Neural cell (in vitro differentiated cells): ENCODE measurements around the gene CYSRT1. TPM values are rescaled to one million over a fixed set of nuclear protein-coding genes. Genes with fewer than 3 reads are reported as not detected.

Experiments used
- H2AFZ ChIP-seq: fragments of 200-600, 300-800 bp; sonication (generic), shearing (Covaris generic); 2 replicates; pipeline ENCODE4 v1.6.0; 2014; ENCODE audit warnings: low read depth, mild to moderate bottlenecking, antibody characterized with exemption, low read length, moderate library complexity
- H3F3A ChIP-seq: fragments of 200-600 bp; shearing (Covaris generic); 2 replicates; pipeline ENCODE4 v1.6.1; 2016; ENCODE audit warnings: mild to moderate bottlenecking, moderate library complexity, mixed read lengths, antibody characterized with exemption, low read length; ENCODE audit not compliant: insufficient read depth, poor library complexity, severe bottlenecking
- H3K27ac ChIP-seq: fragments of 200-600, 300-800 bp; sonication (generic), shearing (Covaris generic); 2 replicates; pipeline ENCODE4 v1.5.1; 2014; ENCODE audit warnings: mild to moderate bottlenecking, low read length, moderate library complexity
- H3K27me3 ChIP-seq: fragments of 300-800, 200-600 bp; sonication (generic), shearing (Covaris generic); 2 replicates; pipeline ENCODE4 v1.6.0; 2014; ENCODE audit warnings: mild to moderate bottlenecking, low read depth, low read length, moderate library complexity; ENCODE audit not compliant: insufficient read depth
- H3K36me3 ChIP-seq: fragments of 300-800, 200-600 bp; sonication (generic), shearing (Covaris generic); 2 replicates; pipeline ENCODE4 v1.5.1; 2014; ENCODE audit warnings: mild to moderate bottlenecking, antibody characterized with exemption, low read length, moderate library complexity; ENCODE audit not compliant: insufficient read depth
- H3K4me2 ChIP-seq: fragments of 300-800, 200-600 bp; sonication (generic), shearing (Covaris generic); 2 replicates; pipeline ENCODE4 v1.6.0; 2014; ENCODE audit warnings: mild to moderate bottlenecking, low read length
- H3K4me3 ChIP-seq: fragments of 300-800, 200-600 bp; sonication (generic), shearing (Covaris generic); 2 replicates; pipeline ENCODE4 v1.5.1; 2014; ENCODE audit warnings: mild to moderate bottlenecking, low read length, moderate library complexity
- H3K79me2 ChIP-seq: fragments of 200-600 bp; shearing (Covaris generic); replicated peaks from 2 replicates; pipeline ENCODE4 v1.6.0; 2014; ENCODE audit warnings: mild to moderate bottlenecking, low read length, moderate library complexity; ENCODE audit not compliant: insufficient read depth
- H3K9ac ChIP-seq: fragments of 300-800, 200-600 bp; sonication (generic), shearing (Covaris generic); 2 replicates; pipeline ENCODE4 v1.6.1; 2016; ENCODE audit warnings: mild to moderate bottlenecking, low read length, mixed read lengths
- H3K9me2 ChIP-seq: fragments of 200-600 bp; shearing (Covaris generic); 2 replicates; pipeline ENCODE4 v1.6.1; 2016; ENCODE audit warnings: mild to moderate bottlenecking, low read length, mixed read lengths; ENCODE audit not compliant: insufficient read depth
- H3K9me3 ChIP-seq: fragments of 200-600, 300-800 bp; sonication (generic), shearing (Covaris generic); 2 replicates; pipeline ENCODE4 v1.6.1; 2016; ENCODE audit warnings: mild to moderate bottlenecking, mixed run types, low read length, moderate library complexity, mixed read lengths
- H4K20me1 ChIP-seq: fragments of 200-600 bp; shearing (Covaris generic); 2 replicates; pipeline ENCODE4 v1.6.1; 2016; ENCODE audit warnings: mild to moderate bottlenecking, mixed run types; ENCODE audit not compliant: insufficient read depth
- CTCF ChIP-seq: fragments of 450-650 bp; IDR thresholded peaks from 2 replicates; pipeline ENCODE4 v1.5.1; 2014; ENCODE audit warnings: antibody characterized with exemption, mild to moderate bottlenecking, moderate library complexity; ENCODE audit not compliant: poor library complexity, severe bottlenecking
- EP300 ChIP-seq: fragments of 450-650 bp; conservative IDR thresholded peaks from 2 replicates; pipeline ENCODE4 v1.6.1; 2014; ENCODE audit warnings: antibody characterized with exemption, mild to moderate bottlenecking, moderate library complexity; ENCODE audit not compliant: poor library complexity, severe bottlenecking
- EZH2 ChIP-seq: fragments of 200-600, 300-800 bp; shearing (Covaris generic), sonication (generic); IDR thresholded peaks from 2 replicates; pipeline ENCODE4 v1.6.1; 2014; ENCODE audit warnings: antibody characterized with exemption, low read length, borderline replicate concordance, mild to moderate bottlenecking; ENCODE audit not compliant: insufficient read depth, poor library complexity, severe bottlenecking
- MXI1 ChIP-seq: fragments of 450-650 bp; conservative IDR thresholded peaks from 2 replicates; pipeline ENCODE4 v1.6.1; 2014; ENCODE audit warnings: antibody characterized with exemption, mild to moderate bottlenecking; ENCODE audit not compliant: poor library complexity, severe bottlenecking
- POLR2AphosphoS5 ChIP-seq: IDR thresholded peaks from 2 replicates; pipeline ENCODE4 v1.6.1; 2012
- RAD21 ChIP-seq: fragments of 450-650 bp; conservative IDR thresholded peaks from 2 replicates; pipeline ENCODE4 v1.6.1; 2014; ENCODE audit warnings: antibody characterized with exemption, mild to moderate bottlenecking, moderate library complexity
- REST ChIP-seq: IDR thresholded peaks from 2 replicates; pipeline ENCODE4 v1.6.1; 2012; ENCODE audit warnings: borderline replicate concordance
- SMC3 ChIP-seq: fragments of 450-650 bp; conservative IDR thresholded peaks from 2 replicates; pipeline ENCODE4 v1.6.1; 2014; ENCODE audit warnings: antibody characterized with exemption, mild to moderate bottlenecking, moderate library complexity; ENCODE audit not compliant: poor library complexity
- TAF1 ChIP-seq: IDR thresholded peaks from 2 replicates; pipeline ENCODE4 v1.6.1; 2012; ENCODE audit warnings: low read depth
- polyA plus RNA-seq: library from polyadenylated mRNA; depleted of rRNA; stranded (reverse); fragments of >200 nt; gene quantifications from 2 replicates; pipeline ENCODE4 v1.2.3, GENCODE V29; 2014

The CYSRT1 gene
- polyA plus RNA-seq, 1 donor from 2014 or later = 3.3 TPM

GRCh38 chr9:137252555-137253506 lies 27.9 kb downstream of the CYSRT1 start:
- Histone ChIP-seq H3K4me2 (no peak overlapping the region), H3K9me3 (no peaks in the 10 kb centered on the region), H3K27me3 (no peaks in the 10 kb centered on the region), H3F3A (no peaks in the 10 kb centered on the region), H2AFZ (no peak overlapping the region), H3K9me2 (no peaks in the 10 kb centered on the region), H3K36me3 (no peaks in the 10 kb centered on the region), H3K9ac (no peak overlapping the region), H3K27ac (no peak overlapping the region), H3K4me3 (no peak overlapping the region), H3K79me2 (peaks cover 10% of the 10 kb centered on the region), H4K20me1 (no peaks in the 10 kb centered on the region)
- TF ChIP-seq MXI1 = no peak
- TF ChIP-seq EZH2 = no peak
- TF ChIP-seq REST = no peak
- no peak for TF ChIP-seq TAF1
- no peak for TF ChIP-seq SMC3
- no peak for TF ChIP-seq RAD21
- no peak for TF ChIP-seq POLR2AphosphoS5
- TF ChIP-seq CTCF = no peak
- no peak for TF ChIP-seq EP300

- TF ChIP-seq CTCF (no peak), EP300 (no peak), SMC3 (no peak), REST (no peak), MXI1 (no peak), RAD21 (no peak), EZH2 (no peak), TAF1 (no peak), POLR2AphosphoS5 (no peak)
- Histone ChIP-seq H3K27ac (no peak overlapping the region), H3K36me3 (no peaks in the 10 kb centered on the region), H3K9me3 (no peaks in the 10 kb centered on the region), H3K4me2 (peak overlapping the region; percentile 48), H3K4me3 (peak overlapping the region; percentile 94), H3K9me2 (no peaks in the 10 kb centered on the region), H3K79me2 (peaks cover 10% of the 10 kb centered on the region), H4K20me1 (no peaks in the 10 kb centered on the region), H3K27me3 (no peaks in the 10 kb centered on the region), H3K9ac (peak overlapping the region; percentile 88), H3F3A (no peaks in the 10 kb centered on the region), H2AFZ (no peak overlapping the region)
Measured at GRCh38 chr9:137253717-137254623, 29.0 kb downstream of the CYSRT1 start.
